Left cardiac atrium (tissue), 4 donors: ENCODE results near the gene SLC27A6. TPM values are rescaled to one million over a fixed set of nuclear protein-coding genes. Genes with fewer than 3 reads are reported as not detected.
"Not testable (repeated sequence)": the region's sequence is repeated elsewhere in the genome, so short reads cannot be mapped to it uniquely, and the experiment has no call there.

Source experiments
- ATAC-seq, 2 donors: fragments of 200-7000 bp; cut with Tn5 transposase; one replicate each; pipeline ENCODE4 v1.9.1; 2020; ENCODE audit warnings: mild to moderate bottlenecking in 2 of 2, moderate library complexity in 2 of 2
- DNase-seq: peaks from one replicate; pipeline ENCODE4 v3.0.0-alpha.2; 2020
- intact Hi-C, 2 donors: fragments of 100-400 bp; cut with DNase I; formaldehyde crosslinking; loops; one replicate each; pipeline versions ENCODE4 v1.14.1 to v1.15.1; 2022 to 2023
- long read RNA-seq: library from polyadenylated mRNA; unstranded; transcript quantifications from one replicate; pipeline ENCODE4 v2.0.0, GENCODE V29; 2021
- total RNA-seq, 2 donors: library from RNA; stranded (reverse); fragmentation: NEBNext Ultra II Directional; extraction: Animal tissue kit (Norgen Biotek cat#: 25700); gene quantifications; one replicate each; pipeline ENCODE4 v1.2.1, GENCODE V29; 2021
- donor health status: DM: no; HTN: yes; CAD: no.
- donor health status: DM: no; HTN: yes; CAD: no; lungs with severe emphysema.
- donor health status: DM: yes; HTN: yes; CAD: no.
- donor health status: Dilated cardiomyopathy.

Gene SLC27A6, protein sequence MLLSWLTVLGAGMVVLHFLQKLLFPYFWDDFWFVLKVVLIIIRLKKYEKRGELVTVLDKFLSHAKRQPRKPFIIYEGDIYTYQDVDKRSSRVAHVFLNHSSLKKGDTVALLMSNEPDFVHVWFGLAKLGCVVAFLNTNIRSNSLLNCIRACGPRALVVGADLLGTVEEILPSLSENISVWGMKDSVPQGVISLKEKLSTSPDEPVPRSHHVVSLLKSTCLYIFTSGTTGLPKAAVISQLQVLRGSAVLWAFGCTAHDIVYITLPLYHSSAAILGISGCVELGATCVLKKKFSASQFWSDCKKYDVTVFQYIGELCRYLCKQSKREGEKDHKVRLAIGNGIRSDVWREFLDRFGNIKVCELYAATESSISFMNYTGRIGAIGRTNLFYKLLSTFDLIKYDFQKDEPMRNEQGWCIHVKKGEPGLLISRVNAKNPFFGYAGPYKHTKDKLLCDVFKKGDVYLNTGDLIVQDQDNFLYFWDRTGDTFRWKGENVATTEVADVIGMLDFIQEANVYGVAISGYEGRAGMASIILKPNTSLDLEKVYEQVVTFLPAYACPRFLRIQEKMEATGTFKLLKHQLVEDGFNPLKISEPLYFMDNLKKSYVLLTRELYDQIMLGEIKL
- total RNA-seq = 10 to 100 TPM; 31.7 to 37.4 TPM
- long read RNA-seq, transcript SLC27A6-201 (10 exons, 3,219 nt) = major isoform, 40 of 75 reads
- long read RNA-seq, partial matches to known transcripts = 8 of 75 reads
- long read RNA-seq, other reads (novel, unspliced or antisense) = 26 of 75 reads

DNA sequence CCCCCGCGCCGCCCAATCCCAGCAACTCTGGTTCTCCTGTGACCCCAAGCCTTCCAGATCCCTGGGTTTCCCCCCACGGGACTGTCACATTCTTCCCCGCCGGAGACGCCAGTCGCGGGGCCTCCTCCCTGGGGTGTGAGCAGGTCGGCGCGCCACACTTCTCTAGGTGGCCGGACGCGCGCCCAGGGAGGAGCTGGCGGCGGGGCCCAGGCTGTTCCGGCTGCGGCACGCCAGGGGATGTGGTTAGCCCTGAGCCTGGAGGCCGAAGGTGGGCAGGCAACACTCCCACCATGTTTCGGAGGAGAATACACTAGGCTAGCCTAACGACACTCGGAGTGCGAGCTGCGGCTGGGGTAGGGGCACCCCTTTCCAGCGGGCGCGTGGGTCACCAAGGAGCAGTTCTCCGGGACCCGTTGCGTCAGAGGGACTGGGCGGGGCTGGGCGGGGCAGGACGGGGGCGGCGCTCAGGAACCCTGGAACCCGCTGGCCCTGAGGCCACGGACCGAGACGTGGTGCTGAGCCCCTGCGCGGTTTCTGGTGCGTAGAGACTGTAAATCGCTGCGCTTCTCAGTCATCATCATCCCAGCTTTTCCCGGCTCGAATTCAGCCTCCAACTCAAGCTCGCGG lies at the start of gene SLC27A6:
Gene SLC27A6 (plus strand): TSS at position 478 of the 627 bp plus-strand sequence. CDS start 650 bp downstream, outside the sequence.
- ATAC-seq (peak; percentile 91 to 98), DNase-seq (peak; percentile 34)
- intact Hi-C loops = no loop called here

DNA sequence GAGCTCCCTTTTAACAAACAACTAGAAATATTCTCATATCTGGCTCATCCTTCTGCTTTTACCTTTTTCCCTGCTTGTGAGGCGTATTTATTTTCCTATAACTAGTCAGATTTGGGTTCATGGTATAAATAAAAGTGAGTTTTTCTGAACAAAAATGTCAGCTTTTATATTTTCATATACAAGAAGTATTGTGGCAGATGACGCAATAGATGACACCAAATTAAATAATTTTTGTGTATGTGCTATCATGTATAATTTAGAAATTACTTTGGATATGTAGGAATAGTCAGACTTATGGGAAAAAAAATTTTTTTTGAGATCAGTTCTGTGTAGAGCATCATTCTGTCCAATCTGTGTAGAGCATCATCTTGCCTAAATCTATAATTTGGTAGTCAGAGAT lies 45.7 kb upstream of the SLC27A6 start:
- ATAC-seq (no peak), DNase-seq (no peak)
- intact Hi-C loops = no loop called here

- ATAC-seq (peak; percentile 89 to 93), DNase-seq (no peak)
- intact Hi-C loops = loop anchor here in 1 of 2 donors (5.0 kb wide), 1 partner anchor 177 kb away; no protein-coding TSS in a partner anchor
Measured at GRCh38 chr5:128920345-128921215, 44.7 kb upstream of the SLC27A6 start.

DNA sequence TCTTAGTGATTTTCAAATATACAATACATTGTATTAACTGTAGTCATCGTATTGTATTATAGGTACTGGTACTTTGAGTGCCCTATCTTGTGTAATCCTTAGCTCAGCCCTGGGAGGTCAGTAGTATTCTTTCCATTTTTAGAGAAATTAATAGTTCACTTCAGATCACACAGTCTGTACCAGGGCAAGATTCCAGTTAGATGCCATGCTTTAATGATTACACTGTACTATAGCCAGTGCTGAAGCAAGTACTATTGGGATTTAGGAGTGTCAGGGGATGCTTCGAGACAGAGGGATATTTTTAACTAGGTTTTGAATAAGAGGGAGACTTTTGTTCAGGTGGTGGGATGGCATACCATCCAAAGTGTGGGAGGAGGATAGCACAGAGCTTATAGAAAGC lies 41.0 kb upstream of the SLC27A6 start:
- DNase-seq = no peak
- intact Hi-C loops = loop anchor here in 1 of 2 donors (5.0 kb wide), 1 partner anchor 173 kb away; no protein-coding TSS in a partner anchor
- peak in 1 of 2 donors; percentile 26 for ATAC-seq

DNA sequence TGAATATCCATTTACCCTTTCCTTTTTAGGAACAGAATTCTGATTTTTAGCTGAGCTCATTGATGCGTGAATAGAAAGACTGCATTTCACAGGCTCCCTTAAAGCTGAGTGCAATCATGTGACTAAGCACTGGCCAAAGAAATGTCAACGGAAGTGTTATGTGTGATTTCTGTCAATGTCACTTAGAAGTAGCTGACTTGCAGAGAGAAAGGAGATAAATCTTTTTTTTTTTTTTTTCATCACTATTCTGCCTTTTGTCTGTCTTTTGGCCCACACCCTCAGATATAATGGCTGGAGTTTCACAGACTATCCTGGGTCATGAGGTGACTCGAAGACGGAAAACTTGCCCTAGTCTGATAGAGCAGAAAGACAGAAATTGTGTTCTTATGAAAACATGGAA lies 39.3 kb upstream of the SLC27A6 start:
- ATAC-seq (peak; percentile 84 to 92), DNase-seq (no peak)
- intact Hi-C loops = no loop called here

DNA sequence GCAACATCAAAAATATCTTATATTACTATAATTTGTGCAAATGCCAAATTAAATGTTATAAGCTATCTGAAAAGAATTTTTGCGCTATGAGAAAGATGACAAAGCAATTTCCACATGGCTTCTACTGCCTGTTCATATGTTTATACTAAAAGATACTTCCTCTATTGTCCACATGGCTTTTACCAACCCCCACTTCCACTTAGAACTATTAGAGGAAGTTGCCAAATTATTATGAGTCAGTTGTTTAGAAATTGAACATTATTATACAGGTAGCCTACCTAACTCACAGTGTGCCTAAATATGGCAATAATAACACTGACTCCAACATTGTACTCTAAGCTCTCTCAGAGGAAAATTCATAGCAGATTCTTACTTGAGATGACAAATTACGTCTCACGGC lies 37.6 kb upstream of the SLC27A6 start:
- ATAC-seq = no peak
- intact Hi-C loops = no loop called here
- DNase-seq = no peak

DNA sequence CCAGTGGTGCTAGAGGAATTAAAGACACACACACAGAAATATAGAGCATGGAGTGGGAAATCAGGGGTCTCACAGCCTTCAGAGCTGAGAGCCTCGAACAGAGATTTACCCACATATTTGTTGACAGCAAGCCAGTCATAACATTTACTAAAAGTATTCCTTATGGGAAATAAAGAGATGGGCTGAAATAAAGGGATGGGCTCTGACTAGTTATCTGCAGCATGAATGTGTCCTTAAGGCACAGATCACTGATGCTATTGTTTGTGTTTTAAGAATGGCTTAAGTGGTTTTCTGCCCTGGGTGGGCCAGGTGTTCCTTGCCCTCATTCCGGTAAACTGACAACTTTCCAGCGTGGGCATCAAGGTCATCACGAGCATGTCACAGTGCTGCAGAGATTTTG lies 33.1 kb upstream of the SLC27A6 start:
- DNase-seq = not testable (repeated sequence)

DNA sequence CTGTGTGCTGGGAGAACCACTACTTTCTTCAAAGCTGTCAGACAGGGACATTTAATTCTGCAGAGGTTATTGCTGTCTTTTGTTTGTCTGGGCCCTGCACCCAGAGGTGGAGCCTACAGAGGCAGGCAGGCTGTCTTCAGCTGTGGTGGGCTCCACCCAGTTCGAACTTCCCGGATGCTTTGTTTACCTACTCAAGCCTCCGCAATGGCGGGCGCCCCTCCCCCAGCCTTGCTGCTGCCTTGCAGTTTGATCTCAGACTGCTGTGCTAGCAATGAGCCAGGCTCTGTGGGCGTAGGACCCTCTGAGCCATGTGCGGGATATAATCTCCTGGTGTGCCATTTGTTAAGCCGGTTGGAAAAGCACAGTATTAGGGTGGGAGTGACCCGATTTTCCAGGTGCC lies 22.2 kb upstream of the SLC27A6 start:
- intact Hi-C loops, DNase-seq, ATAC-seq: not testable (repeated sequence)

More for the DNA sequence above, 33.1 kb upstream of the SLC27A6 start:
- intact Hi-C loops, ATAC-seq: not testable (repeated sequence)

DNA sequence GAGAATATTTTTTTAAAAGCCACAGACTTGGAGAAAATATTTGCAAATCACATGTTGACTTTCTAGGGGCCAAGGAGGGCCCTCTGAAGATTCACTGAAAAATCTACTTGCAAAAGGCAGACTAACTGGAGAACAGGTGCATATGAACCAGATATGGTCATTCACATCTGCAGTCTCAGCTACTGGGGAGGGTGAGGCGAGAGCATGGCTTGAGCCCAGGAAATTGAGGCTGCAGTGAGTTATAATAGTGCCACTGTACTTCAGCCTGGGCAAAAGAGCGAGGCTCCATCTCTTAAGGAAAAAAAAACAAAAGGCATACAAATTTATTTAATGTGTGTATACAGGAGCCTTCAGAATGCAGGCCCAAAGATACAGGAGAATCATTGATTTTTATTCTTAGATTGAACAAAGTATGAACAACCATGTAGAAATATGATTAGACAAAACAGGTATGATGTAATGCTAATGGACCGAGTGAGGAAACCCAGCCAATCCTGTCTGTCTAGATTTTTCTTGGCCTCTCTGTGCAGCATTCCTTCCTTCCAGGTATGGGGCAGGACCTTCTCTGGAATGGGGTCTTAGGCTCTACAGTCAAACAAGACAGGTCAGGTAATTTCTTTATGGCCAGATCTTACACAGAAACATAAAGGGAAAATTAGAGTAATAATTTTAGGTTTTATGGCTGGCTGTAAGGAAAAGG lies 15.3 kb upstream of the SLC27A6 start:
- ATAC-seq (no peak), DNase-seq (no peak)
- intact Hi-C loops = no loop called here

DNA sequence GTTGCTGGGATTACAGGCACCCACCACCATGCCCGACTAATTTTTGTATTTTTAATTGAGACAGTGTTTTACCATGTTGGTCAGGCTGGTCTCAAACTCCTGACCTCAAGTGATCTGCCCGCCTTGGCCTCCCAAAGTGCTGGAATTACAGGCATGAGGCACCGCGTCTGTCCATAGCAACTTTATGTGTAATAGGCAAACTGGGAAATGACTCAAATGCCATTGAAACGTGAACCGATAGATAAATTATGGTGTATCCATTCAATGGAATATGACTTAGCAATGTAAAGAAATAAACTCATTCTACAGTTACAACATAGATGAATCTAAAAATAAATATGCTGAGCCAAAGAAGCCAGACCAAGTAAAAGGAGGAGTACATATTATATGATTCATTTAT lies 14.0 kb upstream of the SLC27A6 start:
- ATAC-seq, intact Hi-C loops: not testable (repeated sequence)

GRCh38 chr5:128956164-128956563 lies 9.1 kb upstream of the SLC27A6 start:
- intact Hi-C loops = no loop called here
- no peak for ATAC-seq
- no peak for DNase-seq

More for the DNA sequence above, 14.0 kb upstream of the SLC27A6 start:
- not testable (repeated sequence) for DNase-seq

- no peak for DNase-seq
- intact Hi-C loops = no loop called here
- ATAC-seq = no peak
Measured at GRCh38 chr5:128962211-128962610, 3.1 kb upstream of the SLC27A6 start.

DNA sequence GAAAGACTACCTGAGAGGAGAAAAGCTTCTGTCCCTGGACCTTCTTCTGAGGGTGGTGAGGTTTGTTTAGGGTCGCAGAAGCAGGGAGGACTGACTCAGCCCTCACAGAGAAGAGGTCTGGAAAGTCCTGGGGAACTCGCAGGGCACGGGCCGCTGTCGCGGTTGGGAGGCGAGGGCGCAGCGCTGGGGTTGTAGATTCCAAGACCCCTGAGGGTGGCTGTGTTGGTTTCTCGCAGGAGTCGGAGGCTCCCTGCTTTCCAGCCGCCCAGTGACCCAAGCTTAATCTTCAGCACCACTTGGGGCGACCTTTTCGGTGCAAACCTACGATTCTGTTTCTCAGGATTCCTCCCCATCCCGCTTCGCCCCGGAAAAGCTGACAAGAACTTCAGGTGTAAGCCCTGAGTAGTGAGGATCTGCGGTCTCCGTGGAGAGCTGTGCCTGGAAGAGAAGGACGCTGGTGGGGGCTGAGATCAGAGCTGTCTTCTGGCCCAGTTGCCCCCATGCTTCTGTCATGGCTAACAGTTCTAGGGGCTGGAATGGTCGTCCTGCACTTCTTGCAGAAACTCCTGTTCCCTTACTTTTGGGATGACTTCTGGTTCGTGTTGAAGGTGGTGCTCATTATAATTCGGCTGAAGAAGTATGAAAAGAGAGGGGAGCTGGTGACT lies 482 bp downstream of the SLC27A6 start:
- DNase-seq (no peak), ATAC-seq (peak; percentile 36 to 74)
- intact Hi-C loops = no loop called here

- ATAC-seq (peak; percentile 25 to 50), DNase-seq (no peak)
- intact Hi-C loops = no loop called here
Measured at GRCh38 chr5:128966375-128966774, 1.1 kb downstream of the SLC27A6 start.

- ATAC-seq = no peak
- intact Hi-C loops = no loop called here
- DNase-seq = no peak
Measured at GRCh38 chr5:128966846-128967245, 1.6 kb downstream of the SLC27A6 start.

GRCh38 chr5:128973244-128973643 lies 8.0 kb downstream of the SLC27A6 start:
- DNase-seq (no peak), ATAC-seq (no peak)
- intact Hi-C loops = no loop called here

GRCh38 chr5:128974567-128974966 lies 9.3 kb downstream of the SLC27A6 start:
- ATAC-seq (no peak), DNase-seq (no peak)
- intact Hi-C loops = no loop called here

GRCh38 chr5:128979761-128980160 lies 14.5 kb downstream of the SLC27A6 start:
- ATAC-seq = no peak
- intact Hi-C loops = no loop called here
- DNase-seq = no peak
